GM06990 (cell line): ENCODE measurements around the gene AMPD3.

Experiments used
- DNase-seq: peaks from one replicate; pipeline ENCODE4 v3.0.0-alpha.2; 2011; ENCODE audit not compliant: insufficient read length; ENCODE audit errors: extremely low read depth
- H3K27me3 ChIP-seq: replicated peaks from 2 replicates; pipeline ENCODE4 v1.6.0; 2011; ENCODE audit warnings: low read length; ENCODE audit not compliant: control insufficient read depth, insufficient read depth
- H3K36me3 ChIP-seq: 2 replicates; pipeline ENCODE4 v1.5.1; 2011; ENCODE audit warnings: low read length; ENCODE audit not compliant: control insufficient read depth, insufficient read depth
- H3K4me3 ChIP-seq: replicated peaks from 2 replicates; pipeline ENCODE4 v1.5.1; 2011; ENCODE audit warnings: low read depth, mild to moderate bottlenecking, control low read depth, low read length
- TF ChIP-seq, protein P1 (sequence below): IDR thresholded peaks from 2 replicates; pipeline ENCODE4 v1.5.1; 2011; ENCODE audit warnings: low read length, control low read depth, mild to moderate bottlenecking, inconsistent platforms; ENCODE audit not compliant: insufficient read depth, poor library complexity, severe bottlenecking

AMPD3 gene

DNA sequence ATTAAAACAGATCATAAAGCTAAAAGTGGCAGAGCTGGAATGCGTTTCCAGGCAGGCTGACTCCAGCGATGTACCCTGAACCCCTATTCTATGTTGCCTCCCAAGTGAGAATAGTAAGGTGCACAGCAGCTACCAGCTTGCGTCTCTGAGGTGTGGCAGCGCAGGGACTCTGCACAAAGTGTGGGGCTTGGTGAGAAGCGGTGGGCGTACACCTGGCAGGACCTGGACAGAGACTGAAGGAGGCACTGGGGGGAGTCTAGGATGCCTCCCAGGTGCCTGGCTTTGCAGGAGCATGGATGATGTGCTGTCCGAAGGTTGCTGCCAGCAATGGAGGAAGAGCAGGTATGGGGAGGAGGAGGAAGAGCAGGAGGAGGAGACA, 42.9 kb downstream of the AMPD3 start:
- DNase-seq: no peak
- Histone ChIP-seq H3K27me3 (no peaks in the 10 kb centered on the region), H3K4me3 (no peak overlapping the region), H3K36me3 (peaks cover 56% of the 10 kb centered on the region)
- TF ChIP-seq, protein P1, sequence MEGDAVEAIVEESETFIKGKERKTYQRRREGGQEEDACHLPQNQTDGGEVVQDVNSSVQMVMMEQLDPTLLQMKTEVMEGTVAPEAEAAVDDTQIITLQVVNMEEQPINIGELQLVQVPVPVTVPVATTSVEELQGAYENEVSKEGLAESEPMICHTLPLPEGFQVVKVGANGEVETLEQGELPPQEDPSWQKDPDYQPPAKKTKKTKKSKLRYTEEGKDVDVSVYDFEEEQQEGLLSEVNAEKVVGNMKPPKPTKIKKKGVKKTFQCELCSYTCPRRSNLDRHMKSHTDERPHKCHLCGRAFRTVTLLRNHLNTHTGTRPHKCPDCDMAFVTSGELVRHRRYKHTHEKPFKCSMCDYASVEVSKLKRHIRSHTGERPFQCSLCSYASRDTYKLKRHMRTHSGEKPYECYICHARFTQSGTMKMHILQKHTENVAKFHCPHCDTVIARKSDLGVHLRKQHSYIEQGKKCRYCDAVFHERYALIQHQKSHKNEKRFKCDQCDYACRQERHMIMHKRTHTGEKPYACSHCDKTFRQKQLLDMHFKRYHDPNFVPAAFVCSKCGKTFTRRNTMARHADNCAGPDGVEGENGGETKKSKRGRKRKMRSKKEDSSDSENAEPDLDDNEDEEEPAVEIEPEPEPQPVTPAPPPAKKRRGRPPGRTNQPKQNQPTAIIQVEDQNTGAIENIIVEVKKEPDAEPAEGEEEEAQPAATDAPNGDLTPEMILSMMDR: no peak

DNA sequence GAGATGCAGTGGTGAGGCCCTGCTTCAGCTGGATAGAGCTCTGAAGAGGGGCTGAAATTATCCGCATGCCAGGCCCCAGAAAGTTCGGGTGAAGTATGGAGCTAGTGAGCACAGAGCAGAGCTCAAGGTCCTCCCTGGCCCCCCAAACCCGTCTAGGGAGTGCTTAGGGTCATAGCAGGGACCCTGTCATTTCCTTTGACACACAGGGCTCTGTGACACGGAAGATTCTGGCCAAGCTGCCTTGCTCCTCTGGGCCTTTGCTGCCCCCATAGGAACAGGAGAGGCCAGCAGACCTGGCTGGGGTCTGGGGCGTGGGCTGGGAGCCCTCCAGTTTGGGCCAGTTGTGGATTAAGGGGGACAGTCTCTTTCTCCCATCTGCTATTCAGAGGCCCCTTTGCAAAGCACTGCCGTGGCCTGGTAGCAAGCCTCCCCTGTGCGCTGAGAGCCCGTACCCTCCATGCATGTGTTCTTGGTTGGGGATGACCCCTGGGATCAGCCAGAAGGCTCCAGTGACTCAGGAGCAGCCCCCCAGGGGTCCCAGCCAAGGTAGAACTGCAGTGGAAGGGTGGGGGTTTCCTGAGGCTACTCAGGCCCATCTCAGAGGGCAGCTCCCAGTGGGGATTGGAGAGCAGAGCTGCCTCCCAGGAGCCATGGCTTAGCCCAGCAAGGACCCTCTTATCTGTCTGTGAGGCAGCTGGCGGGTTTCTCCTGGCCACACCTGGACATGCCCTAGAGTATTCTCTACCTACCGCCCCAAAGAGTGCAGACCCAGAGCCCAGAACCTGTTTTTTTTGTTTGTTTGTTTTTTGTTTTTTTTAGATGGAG, 43.6 kb downstream of the AMPD3 start:
- Histone ChIP-seq H3K4me3 (no peak overlapping the region), H3K27me3 (no peaks in the 10 kb centered on the region), H3K36me3 (peaks cover 50% of the 10 kb centered on the region)
- TF ChIP-seq, protein P1: no peak
- DNase-seq: no peak

DNA sequence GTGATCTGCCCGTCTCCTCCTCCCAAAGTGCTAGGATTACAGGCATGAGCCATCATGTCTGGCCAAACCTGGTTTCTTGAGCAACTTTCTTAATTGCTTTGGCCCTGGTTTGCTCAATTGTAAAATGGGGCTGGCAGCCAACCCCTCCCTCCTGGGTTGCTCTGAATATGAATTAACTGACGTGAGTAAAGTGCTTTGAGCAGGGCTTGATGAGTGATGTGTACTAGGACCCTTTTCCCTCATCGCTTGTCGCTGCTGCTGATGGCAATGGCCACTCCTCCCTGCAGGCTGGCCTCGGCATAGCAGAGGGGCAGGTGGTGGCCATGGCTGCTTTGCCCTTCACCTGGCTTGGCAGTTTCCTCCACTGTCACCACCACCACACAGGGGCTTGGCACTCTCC, 44.4 kb downstream of the AMPD3 start:
- H3K36me3 ChIP-seq: peaks cover 52% of the 10 kb centered on the region
- no peak for DNase-seq
- TF ChIP-seq, protein P1: no peak

DNA sequence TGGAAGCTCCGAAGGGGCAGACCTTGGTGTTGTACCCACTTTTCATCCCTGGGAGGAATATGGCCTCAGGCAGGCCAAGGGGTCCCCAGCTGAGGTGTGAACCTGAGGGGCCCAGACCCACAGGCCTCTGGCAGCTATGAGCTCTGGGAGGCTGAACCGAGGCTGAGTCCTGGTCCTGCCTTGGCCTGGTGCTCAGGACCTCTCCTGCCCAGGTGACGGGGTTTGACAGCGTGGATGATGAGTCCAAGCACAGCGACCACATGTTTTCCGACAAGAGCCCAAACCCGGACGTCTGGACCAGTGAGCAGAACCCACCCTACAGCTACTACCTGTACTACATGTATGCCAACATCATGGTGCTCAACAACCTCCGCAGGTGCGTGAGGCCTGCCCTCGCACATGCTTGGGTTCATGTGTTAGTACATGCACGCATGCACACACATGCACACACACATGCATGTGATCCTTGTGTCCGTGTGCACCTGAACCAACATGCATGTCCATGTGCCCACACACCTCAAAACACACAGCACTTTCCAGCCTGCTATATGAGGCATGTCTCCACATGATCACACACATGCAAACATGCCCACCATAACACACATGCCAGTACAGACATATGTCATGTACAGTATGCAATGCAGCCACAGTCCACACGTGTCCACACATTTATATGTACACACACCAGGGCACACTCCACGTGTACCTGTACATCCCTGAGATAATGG, 45.0 kb downstream of the AMPD3 start:
- DNase-seq: no peak
- no peaks in the 10 kb centered on the region for H3K27me3 ChIP-seq
- no peak overlapping the region for H3K4me3 ChIP-seq
- peaks cover 50% of the 10 kb centered on the region for H3K36me3 ChIP-seq
- TF ChIP-seq, protein P1: no peak

More for the DNA sequence above, 44.4 kb downstream of the AMPD3 start:
- Histone ChIP-seq H3K4me3 (no peak overlapping the region), H3K27me3 (no peaks in the 10 kb centered on the region)

DNA sequence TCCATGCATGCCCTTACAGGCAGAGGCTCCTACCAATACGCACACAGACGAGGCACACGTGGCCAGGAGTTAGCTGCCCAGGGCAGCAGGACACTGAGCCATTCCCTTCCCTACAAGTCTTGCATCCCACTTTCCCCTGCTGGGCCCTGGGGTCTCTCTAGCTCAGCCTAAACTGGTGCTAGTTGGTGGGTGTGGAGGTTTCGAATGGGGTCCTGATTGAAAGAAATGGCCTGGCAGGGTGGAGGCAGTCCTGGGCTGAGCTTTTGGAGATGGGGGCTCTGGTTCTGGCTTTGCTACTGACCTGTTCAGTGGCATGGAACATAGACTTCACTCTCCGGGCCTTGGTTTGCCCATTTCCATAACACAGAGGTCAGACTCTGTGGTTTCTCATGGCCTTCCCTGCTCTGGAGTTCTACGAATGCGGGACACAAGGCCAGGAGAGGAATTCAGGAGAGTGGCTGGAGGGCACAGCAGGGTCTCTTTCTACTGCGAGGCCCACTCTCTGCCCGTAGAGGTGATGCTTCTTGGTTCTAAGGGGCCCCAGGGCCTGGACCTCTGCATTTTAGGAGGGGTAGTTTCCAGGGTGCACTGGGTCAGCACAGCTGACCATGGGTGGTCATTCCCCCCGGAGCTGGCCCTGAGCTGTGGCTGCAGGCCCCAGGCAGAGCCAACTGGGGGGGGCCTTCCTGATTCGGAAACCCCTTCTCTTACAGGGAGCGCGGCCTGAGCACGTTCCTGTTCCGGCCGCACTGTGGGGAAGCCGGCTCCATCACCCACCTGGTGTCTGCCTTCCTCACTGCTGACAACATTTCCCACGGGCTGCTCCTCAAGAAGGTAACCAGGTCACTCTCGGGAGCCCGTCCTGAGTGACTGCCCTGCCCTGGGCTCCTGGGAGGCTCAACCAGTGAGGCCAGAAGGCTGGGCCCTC, 46.0 kb downstream of the AMPD3 start:
- no peak for DNase-seq
- Histone ChIP-seq H3K4me3 (no peak overlapping the region), H3K36me3 (peaks cover 47% of the 10 kb centered on the region), H3K27me3 (no peaks in the 10 kb centered on the region)
- TF ChIP-seq, protein P1: no peak
